ENCODE data around the gene TBX4.
A peak's percentile ranks its signal among the peaks of the same experiment; 100 is the strongest.

The TBX4 gene

GRCh38 chr17:61494325-61495160, 42.3 kb downstream of the TBX4 start:
- Mint-ChIP-seq H3K36me3 (ENCODE audit: low read depth) (no peaks in the 10 kb centered on the region), H3K27ac (no peak overlapping the region), H3K4me1 (no peaks in the 10 kb centered on the region), H3K4me3 (no peak overlapping the region), H3K9me3 (no peaks in the 10 kb centered on the region), H3K27me3 (peaks cover 2% of the 10 kb centered on the region)
- DNase-seq = no peak
- ATAC-seq = no peak

GRCh38 chr17:61495161-61495857, 43.1 kb downstream of the TBX4 start:
- Mint-ChIP-seq H3K36me3 (ENCODE audit: low read depth) (no peaks in the 10 kb centered on the region), H3K4me3 (peak overlapping the region; percentile 24), H3K27ac (no peak overlapping the region), H3K4me1 (no peaks in the 10 kb centered on the region), H3K27me3 (peaks cover 2% of the 10 kb centered on the region), H3K9me3 (no peaks in the 10 kb centered on the region)
- DNase-seq (no peak), ATAC-seq (no peak)

DNA sequence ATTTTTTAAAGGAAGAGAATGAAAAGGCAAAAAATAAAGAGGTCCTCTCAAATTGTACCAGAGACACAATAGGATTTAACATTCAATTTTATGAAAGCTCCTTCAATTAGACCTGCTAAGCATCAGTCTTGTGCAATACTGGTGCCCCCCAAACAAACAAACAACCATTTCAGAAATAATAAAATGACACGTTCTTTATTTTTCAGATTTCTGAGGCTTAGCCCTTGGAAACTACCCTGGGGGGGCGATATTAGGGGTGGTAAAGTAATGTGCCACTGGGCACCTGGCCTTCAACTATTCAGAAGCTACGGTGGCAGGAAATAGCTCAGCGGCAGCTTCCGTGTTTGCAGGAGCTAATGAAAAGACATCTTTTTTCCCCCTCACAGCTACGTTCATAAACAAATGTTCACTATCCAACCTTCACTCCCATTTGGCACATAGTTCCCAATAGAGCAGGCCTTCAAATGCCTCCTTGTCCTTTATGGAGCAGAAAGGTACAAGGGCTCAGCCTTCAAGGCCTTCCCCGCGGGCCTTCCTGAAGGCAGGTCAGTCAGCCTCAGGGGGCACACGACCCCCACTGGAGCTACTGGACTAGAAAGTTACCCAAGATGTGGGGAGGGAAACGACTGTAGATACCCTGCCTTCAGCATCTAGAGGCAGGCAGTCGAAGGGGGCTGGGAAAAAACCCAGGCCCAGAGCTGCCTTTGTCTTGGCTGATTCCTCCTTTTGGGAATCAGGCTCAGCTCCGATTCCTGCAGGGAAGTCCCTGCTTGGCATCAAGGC, 44.1 kb downstream of the TBX4 start:
- DNase-seq = no peak
- no peak for ATAC-seq
- no peak overlapping the region for H3K27ac Mint-ChIP-seq
- no peaks in the 10 kb centered on the region for H3K36me3 Mint-ChIP-seq (ENCODE audit: low read depth)
- H3K27me3 Mint-ChIP-seq = peaks cover 2% of the 10 kb centered on the region
- no peak overlapping the region for H3K4me3 Mint-ChIP-seq
- no peaks in the 10 kb centered on the region for H3K4me1 Mint-ChIP-seq
- no peaks in the 10 kb centered on the region for H3K9me3 Mint-ChIP-seq

GRCh38 chr17:61496957-61497653, 44.9 kb downstream of the TBX4 start:
- no peak for ATAC-seq
- H3K9me3 Mint-ChIP-seq = no peaks in the 10 kb centered on the region
- H3K27me3 Mint-ChIP-seq = peaks cover 5% of the 10 kb centered on the region
- no peaks in the 10 kb centered on the region for H3K36me3 Mint-ChIP-seq (ENCODE audit: low read depth)
- H3K27ac Mint-ChIP-seq = no peak overlapping the region
- H3K4me1 Mint-ChIP-seq = no peaks in the 10 kb centered on the region
- H3K4me3 Mint-ChIP-seq = no peak overlapping the region
- DNase-seq = no peak

DNA sequence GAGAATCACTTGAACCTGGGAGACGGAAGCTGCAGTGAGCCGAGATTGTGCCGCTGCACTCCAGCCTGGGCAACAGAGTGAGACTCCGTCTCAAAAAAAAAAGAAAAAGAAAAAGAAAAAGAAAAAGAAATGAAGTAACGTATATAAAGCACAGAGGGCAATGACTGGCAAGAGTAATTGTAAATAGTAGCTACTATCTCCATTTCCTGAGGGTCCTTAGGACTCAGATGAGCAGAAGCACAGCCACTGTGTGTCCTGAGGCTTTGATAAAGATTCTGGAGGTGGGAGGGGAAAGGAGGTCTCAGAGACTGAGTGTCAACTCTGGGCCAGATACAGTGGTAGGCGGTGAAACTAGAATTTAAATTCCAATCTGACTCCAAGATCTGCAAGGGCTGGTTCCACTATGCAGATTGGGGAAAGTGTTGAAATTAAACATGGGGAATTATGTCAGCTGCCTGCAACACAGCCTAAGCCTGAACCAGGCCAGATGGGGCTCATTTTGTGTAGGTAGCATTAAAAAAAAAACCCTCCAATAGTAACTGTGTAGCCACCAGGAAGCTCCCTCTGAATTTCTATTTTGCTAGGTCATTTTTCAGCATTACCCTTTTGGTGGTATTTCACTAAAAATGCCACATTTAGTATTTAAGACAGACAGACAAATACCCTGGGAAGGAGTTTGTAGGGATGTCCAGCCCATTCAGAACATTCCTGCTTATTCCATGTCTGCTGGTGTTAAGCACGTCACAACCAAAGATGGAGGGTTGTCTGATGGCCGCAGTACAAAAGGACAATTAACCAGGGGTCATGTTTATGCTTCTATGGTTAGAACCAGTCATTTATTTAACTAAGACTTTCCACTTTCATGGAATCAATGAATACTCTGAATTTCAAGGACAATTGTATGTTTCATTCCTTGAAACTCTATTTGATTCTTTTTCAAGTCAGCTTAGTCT, 46.1 kb downstream of the TBX4 start:
- H3K4me3 Mint-ChIP-seq = no peak overlapping the region
- H3K36me3 Mint-ChIP-seq (ENCODE audit: low read depth) = no peaks in the 10 kb centered on the region
- ATAC-seq (no peak), DNase-seq (no peak)
- H3K27ac Mint-ChIP-seq = no peak overlapping the region
- H3K27me3 Mint-ChIP-seq = peaks cover 5% of the 10 kb centered on the region
- H3K4me1 Mint-ChIP-seq = no peaks in the 10 kb centered on the region
- no peaks in the 10 kb centered on the region for H3K9me3 Mint-ChIP-seq

DNA sequence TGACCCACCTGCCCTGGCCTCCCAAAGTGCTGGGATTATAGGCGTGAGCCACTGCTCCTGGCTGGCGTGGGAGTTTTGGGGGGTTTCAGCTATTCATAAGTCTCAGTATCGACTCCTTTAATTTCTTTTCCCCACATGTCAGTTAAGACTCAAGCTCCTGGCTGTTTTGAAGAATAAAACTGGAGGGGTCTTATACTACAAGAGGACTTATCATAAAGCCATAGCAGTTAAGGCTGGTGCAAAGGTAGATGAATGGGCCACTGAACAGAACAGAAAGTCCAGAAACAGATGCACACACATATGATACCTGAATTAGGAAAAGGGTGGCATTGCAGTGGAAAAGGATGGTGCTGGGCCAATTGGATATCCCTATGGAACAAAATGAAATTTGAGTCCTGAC, 47.4 kb downstream of the TBX4 start:
- no peak for ATAC-seq
- peaks cover 7% of the 10 kb centered on the region for H3K27me3 Mint-ChIP-seq

GRCh38 chr17:61500287-61500686, 48.1 kb downstream of the TBX4 start:
- Mint-ChIP-seq H3K4me1 (no peaks in the 10 kb centered on the region), H3K9me3 (no peaks in the 10 kb centered on the region), H3K4me3 (no peak overlapping the region), H3K36me3 (ENCODE audit: low read depth) (no peaks in the 10 kb centered on the region), H3K27ac (no peak overlapping the region), H3K27me3 (peaks cover 12% of the 10 kb centered on the region)
- DNase-seq (no peak), ATAC-seq (no peak)

More for the DNA sequence above, 47.4 kb downstream of the TBX4 start:
- Mint-ChIP-seq H3K4me3 (no peak overlapping the region), H3K9me3 (no peaks in the 10 kb centered on the region), H3K27ac (no peak overlapping the region), H3K4me1 (no peaks in the 10 kb centered on the region), H3K36me3 (ENCODE audit: low read depth) (no peaks in the 10 kb centered on the region)
- no peak for DNase-seq

DNA sequence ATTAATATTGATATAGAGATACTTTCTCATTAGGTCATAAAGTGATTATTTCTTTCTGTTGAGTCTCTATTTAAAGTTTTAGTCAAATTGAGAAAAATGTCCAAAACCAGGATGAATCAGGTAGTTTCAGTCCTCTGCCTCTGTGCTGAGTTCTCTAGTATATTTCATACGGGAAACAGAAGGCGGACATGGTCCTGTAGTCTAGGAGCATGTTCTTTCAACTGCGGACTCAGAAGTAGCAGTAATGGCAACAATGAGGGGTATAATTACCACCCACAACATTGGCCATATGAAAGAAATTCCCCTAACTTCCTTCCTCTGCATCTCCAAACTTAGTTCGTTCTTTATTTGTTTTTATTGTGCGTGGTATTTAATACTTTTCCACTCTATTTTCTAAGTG, 50.1 kb downstream of the TBX4 start:
- no peak for ATAC-seq

GRCh38 chr17:61503961-61504360, 51.7 kb downstream of the TBX4 start:
- no peak for ATAC-seq
- no peaks in the 10 kb centered on the region for H3K36me3 Mint-ChIP-seq (ENCODE audit: low read depth)
- H3K27ac Mint-ChIP-seq = no peak overlapping the region
- no peaks in the 10 kb centered on the region for H3K4me1 Mint-ChIP-seq
- H3K27me3 Mint-ChIP-seq = peaks cover 22% of the 10 kb centered on the region
- H3K9me3 Mint-ChIP-seq = no peaks in the 10 kb centered on the region
- DNase-seq = no peak
- H3K4me3 Mint-ChIP-seq = no peak overlapping the region

More for the DNA sequence above, 50.1 kb downstream of the TBX4 start:
- Mint-ChIP-seq H3K4me3 (no peak overlapping the region), H3K27ac (no peak overlapping the region), H3K4me1 (no peaks in the 10 kb centered on the region), H3K27me3 (peaks cover 20% of the 10 kb centered on the region), H3K36me3 (ENCODE audit: low read depth) (no peaks in the 10 kb centered on the region), H3K9me3 (no peaks in the 10 kb centered on the region)
- no peak for DNase-seq

GRCh38 chr17:61504697-61505096, 52.5 kb downstream of the TBX4 start:
- no peak overlapping the region for H3K27ac Mint-ChIP-seq
- no peaks in the 10 kb centered on the region for H3K4me1 Mint-ChIP-seq
- H3K27me3 Mint-ChIP-seq = peaks cover 26% of the 10 kb centered on the region
- ATAC-seq (no peak), DNase-seq (no peak)
- H3K9me3 Mint-ChIP-seq = no peaks in the 10 kb centered on the region
- H3K4me3 Mint-ChIP-seq = no peak overlapping the region
- H3K36me3 Mint-ChIP-seq (ENCODE audit: low read depth) = no peaks in the 10 kb centered on the region

DNA sequence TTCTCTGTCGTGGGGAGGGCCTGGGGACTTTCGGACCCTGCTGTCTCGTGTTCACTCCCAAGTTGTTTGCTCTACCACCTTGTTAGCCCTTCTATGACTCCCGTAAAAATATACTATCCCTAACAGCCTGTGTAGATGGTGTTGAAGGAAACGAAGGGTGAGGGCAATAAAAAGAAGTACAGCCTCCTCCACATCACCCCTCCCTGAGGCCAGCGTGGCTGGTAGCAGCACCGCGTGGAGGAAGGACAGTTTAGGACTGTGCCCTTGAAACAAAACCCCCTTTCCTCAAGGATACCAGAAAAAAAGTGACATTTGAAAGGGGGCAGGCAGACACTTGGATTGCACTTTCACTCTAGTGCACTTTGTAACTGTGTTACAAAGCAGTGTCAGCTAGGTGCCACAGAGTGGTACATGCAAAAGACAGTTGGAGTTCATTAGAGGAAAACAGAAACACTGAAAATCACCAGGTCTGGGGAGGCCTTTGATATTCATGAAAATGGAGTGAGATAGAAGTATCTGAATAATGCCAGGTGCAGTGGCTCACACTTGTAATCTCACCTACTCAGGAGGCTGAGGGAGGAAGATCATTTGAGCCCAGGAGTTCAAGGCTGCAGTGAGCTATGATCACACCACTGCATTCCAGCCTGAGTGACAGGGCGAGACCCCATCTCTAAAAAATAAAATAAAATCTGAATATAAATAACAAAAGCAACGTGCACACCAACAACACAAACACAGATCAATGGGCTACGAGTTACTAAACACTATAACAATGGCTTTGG, 53.8 kb downstream of the TBX4 start:
- Mint-ChIP-seq H3K27ac (no peak overlapping the region), H3K4me1 (no peaks in the 10 kb centered on the region), H3K4me3 (no peak overlapping the region), H3K9me3 (no peaks in the 10 kb centered on the region), H3K36me3 (ENCODE audit: low read depth) (no peaks in the 10 kb centered on the region), H3K27me3 (peaks cover 27% of the 10 kb centered on the region)
- ATAC-seq (no peak), DNase-seq (no peak)

DNA sequence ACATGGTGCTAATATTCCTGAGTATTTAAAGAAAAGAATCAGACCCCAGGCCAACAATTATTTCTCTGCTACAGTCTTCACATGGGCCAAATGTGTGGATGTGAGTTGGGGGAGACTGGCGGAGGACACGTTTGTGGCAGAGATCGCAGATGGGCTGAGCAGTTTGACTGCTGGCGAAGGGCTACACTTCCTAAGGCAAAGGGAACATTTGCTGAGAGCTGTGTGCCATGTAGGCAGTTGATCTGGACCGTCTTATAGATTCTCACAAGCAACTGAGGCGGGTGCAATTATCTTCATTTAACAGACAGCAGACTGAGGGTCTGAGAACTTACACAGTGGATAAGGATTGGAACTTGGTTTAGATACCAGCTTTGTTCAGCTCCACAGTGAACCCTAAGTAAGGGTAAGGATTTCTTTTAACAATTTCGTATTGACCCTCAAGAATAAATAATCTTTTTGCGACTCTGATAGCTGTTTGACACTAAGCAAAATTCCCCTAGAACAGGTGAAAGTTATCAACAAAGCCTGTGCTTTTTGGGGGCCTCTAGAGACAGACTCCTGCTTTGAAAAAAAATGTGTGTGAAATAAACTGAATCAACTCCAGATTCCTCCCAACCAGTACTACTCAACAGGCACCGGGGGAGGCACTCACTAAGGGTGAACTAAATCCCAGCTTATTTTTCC, 55.3 kb downstream of the TBX4 start:
- no peaks in the 10 kb centered on the region for H3K4me1 Mint-ChIP-seq
- no peak for ATAC-seq
- H3K27me3 Mint-ChIP-seq = peaks cover 26% of the 10 kb centered on the region
- DNase-seq = no peak
- H3K4me3 Mint-ChIP-seq = no peak overlapping the region
- no peaks in the 10 kb centered on the region for H3K9me3 Mint-ChIP-seq
- no peaks in the 10 kb centered on the region for H3K36me3 Mint-ChIP-seq (ENCODE audit: low read depth)
- no peak overlapping the region for H3K27ac Mint-ChIP-seq
